ENCODE measurements around the gene BRPF1.

DNA sequence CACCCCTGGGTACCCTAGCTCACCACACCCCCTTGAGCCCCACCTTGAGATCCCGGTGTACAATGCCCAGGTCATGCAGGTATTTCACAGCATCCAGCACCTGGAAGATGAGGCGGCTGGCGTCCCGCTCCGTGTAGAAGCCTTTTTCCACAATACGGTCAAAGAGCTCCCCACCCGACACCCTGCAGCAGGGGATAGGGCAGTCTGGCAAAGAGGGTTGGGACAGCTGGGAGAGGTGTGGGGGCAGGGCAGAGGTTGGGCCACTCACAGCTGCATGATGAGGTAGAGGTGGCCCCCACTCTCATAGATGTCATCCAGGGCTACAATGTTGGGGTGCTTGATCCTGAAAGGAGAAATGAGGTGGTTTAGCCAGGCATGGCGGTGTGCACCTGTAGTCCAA lies 31.3 kb downstream of the BRPF1 start:
- TF ChIP-seq EZH2 (IDR thresholded peaks at IDR 0.05; ENCODE audit: insufficient read depth, poor library complexity, severe bottlenecking) = no peak
- TF ChIP-seq EZH2phosphoT487 (IDR thresholded peaks at IDR 0.05; ENCODE audit: insufficient read depth, low read depth) = no peak

All from GM23248 (cell line).